Left cardiac atrium (tissue), 4 donors: ENCODE measurements around the gene INPP5E. TPM values are rescaled to one million over a fixed set of nuclear protein-coding genes. Genes with fewer than 3 reads are reported as not detected.

Experiments used
- ATAC-seq, 2 donors: fragments of 200-7000 bp; cut with Tn5 transposase; one replicate each; pipeline ENCODE4 v1.9.1; 2020; ENCODE audit warnings: mild to moderate bottlenecking in 2 of 2, moderate library complexity in 2 of 2
- DNase-seq: peaks from one replicate; pipeline ENCODE4 v3.0.0-alpha.2; 2020
- intact Hi-C, 2 donors: fragments of 100-400 bp; cut with DNase I; formaldehyde crosslinking; loops; one replicate each; pipeline versions ENCODE4 v1.14.1 to v1.15.1; 2022 to 2023
- total RNA-seq, 2 donors: library from RNA; stranded (reverse); fragmentation: NEBNext Ultra II Directional; extraction: Animal tissue kit (Norgen Biotek cat#: 25700); gene quantifications; one replicate each; pipeline ENCODE4 v1.2.1, GENCODE V29; 2021
- donor health status: DM: no; HTN: yes; CAD: no.
- donor health status: DM: no; HTN: yes; CAD: no; lungs with severe emphysema.
- donor health status: DM: yes; HTN: yes; CAD: no.
- donor health status: Dilated cardiomyopathy.

INPP5E gene
- total RNA-seq, 2 donors from 2014 or later, result 9.5 to 10.1 TPM

DNA sequence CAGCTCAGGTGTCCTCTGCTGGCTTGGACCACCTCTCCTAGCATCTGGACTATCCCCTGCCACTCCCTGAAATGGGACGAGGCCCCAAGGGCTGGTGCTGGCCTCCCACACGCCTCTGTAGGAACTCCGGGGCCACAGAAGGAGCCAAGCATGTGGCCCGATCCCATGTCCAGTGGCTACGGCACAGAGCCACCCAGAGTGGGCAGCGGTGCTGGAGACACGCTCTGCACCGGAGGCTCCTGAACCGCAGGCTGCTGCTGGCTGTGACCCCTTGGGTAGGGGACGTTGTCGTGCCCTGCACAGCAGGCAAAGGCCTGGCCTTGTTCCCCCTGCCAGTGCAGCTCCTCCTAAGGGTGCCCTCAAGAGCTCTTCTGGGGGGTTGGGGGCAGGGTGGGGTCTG, 59.8 kb downstream of the INPP5E start:
- intact Hi-C loops, result no loop called here
- ATAC-seq (no peak), DNase-seq (no peak)

- ATAC-seq, result no peak
- no peak for DNase-seq
- intact Hi-C loops, result no loop called here
Measured at GRCh38 chr9:136379401-136379800, 60.2 kb downstream of the INPP5E start.

GRCh38 chr9:136379003-136379287, 60.7 kb downstream of the INPP5E start:
- DNase-seq (no peak), ATAC-seq (no peak)
- intact Hi-C loops, result no loop called here

Other genes starting within 250 kb of the INPP5E start
- not detected for gene LHX3, start 234.7 kb downstream of the INPP5E start, total RNA-seq
- gene QSOX2, start 194.0 kb downstream of the INPP5E start, total RNA-seq, result 1 to 10 TPM; 6.5 to 6.6 TPM
- gene CCDC187, start 135.8 kb downstream of the INPP5E start, total RNA-seq, result not detected
- 10 to 100 TPM; 55.6 to 58.6 TPM for gene GPSM1, start 112.3 kb downstream of the INPP5E start, total RNA-seq
- gene DNLZ, start 76.1 kb downstream of the INPP5E start, total RNA-seq, result 10 to 100 TPM; 23.2 to 30.6 TPM
- gene CARD9, start 66.2 kb downstream of the INPP5E start, total RNA-seq, result 1 to 10 TPM in 1 of 2 donors, under 1 TPM in 1; 0.86 to 2.4 TPM
- gene SNAPC4, start 39.7 kb downstream of the INPP5E start, total RNA-seq, result 1 to 10 TPM; 3.4 to 3.8 TPM
- gene ENTR1, start 29.2 kb downstream of the INPP5E start, total RNA-seq, result 10 to 100 TPM; 18.1 to 26.6 TPM
- gene PMPCA, start 29.2 kb downstream of the INPP5E start, total RNA-seq, result 10 to 100 TPM; 49.4 to 66.1 TPM
- 10 to 100 TPM; 27.4 to 40.8 TPM for gene SEC16A, start 43.2 kb upstream of the INPP5E start, total RNA-seq
- 10 to 100 TPM; 22.7 to 36.0 TPM for gene NOTCH1, start 106.2 kb upstream of the INPP5E start, total RNA-seq
- gene EGFL7, start 223.1 kb upstream of the INPP5E start, total RNA-seq, result 100 to 1,000 TPM in 1 of 2 donors, 10 to 100 TPM in 1; 86.6 to 138 TPM
- 100 to 1,000 TPM; 154 TPM for gene AGPAT2, start 247.6 kb upstream of the INPP5E start, total RNA-seq